Pancreas (tissue), 10 donors: Measurements from ENCODE around the gene CCNJL. TPM values are rescaled to one million over a fixed set of nuclear protein-coding genes. Genes with fewer than 3 reads are reported as not detected.

Experiments used
- ATAC-seq, 4 donors: fragments of 200-7000 bp; cut with Tn5 transposase; one replicate each; pipeline versions ENCODE4 v1.8.0 to v1.9.1; 2020; ENCODE audit warnings: mild to moderate bottlenecking in 4 of 4, moderate library complexity in 4 of 4
- DNase-seq, 6 donors: peaks; one replicate each; pipeline ENCODE4 v3.0.0-alpha.2; 2020
- FAIRE-seq: peaks from 2 replicates; lab custom pipeline; 2012; peaks lifted over from hg19 to GRCh38; lab: Jason Lieb, UNC
- H3K27ac ChIP-seq, 4 donors: fragments of 200-600 bp; sonication (generic); 1 replicate in 3 of 4; 2 replicates in 1 of 4; pipeline versions ENCODE4 v1.5.0 to v1.8.0; 2020
- H3K27me3 ChIP-seq, 4 donors: fragments of 200-600 bp; one replicate each; pipeline ENCODE4 v1.8.0; 2021
- H3K36me3 ChIP-seq, 3 donors: fragments of 200-600 bp; sonication (generic) in 1 of 3; one replicate each; pipeline versions ENCODE4 v1.5.0 to v1.8.0; 2020 to 2021
- H3K4me1 ChIP-seq, 3 donors: fragments of 200-600 bp; one replicate each; pipeline ENCODE4 v1.8.0; 2021
- H3K4me3 ChIP-seq, 4 donors: fragments of 200-600 bp; sonication (generic) in 2 of 4; one replicate each; pipeline versions ENCODE4 v1.5.0 to v1.8.0; 2020 to 2021
- H3K9me3 ChIP-seq, 4 donors: fragments of 200-600 bp; one replicate each; pipeline ENCODE4 v1.8.0; 2021
- WGBS, 2 donors: extraction: QIAGEN DNeasy Blood & Tissue Kit; methylation state at CpG; one replicate each; pipeline ENCODE4 v1.1.7; 2013; 5-methylcytosine and 5-hydroxymethylcytosine counted together
- intact Hi-C, 3 donors: fragments of 100-400 bp; cut with DNase I; formaldehyde crosslinking; loops; one replicate each; pipeline versions ENCODE4 v1.11.1 to v1.14.2; 2022
- polyA plus RNA-seq, 2 donors: library from polyadenylated mRNA; stranded (reverse); fragments of 200-250 nt; gene quantifications; one replicate each; pipeline ENCODE4 v1.2.3, GENCODE V29; 2013
- total RNA-seq, 6 donors: library from RNA; stranded (reverse); fragmentation: NEBNext Ultra II Directional in 4 of 6; extraction: Animal tissue kit (Norgen Biotek cat#: 25700) in 4 of 6; gene quantifications; one replicate each; pipeline versions ENCODE4 v1.2.1 to v1.2.4, GENCODE V29; 2021 to 2023
- TF ChIP-seq, protein P1 (sequence below), 4 donors: fragments of 200-600 bp; sonication (generic) in 3 of 4; IDR thresholded peaks; one replicate each; pipeline versions ENCODE4 v1.5.0 to v1.8.0; 2021; ENCODE audit warnings: antibody characterized with exemption in 4 of 4
- donor health status: healthy with polysubstance abuse.
- donor health status: DM: no; HTN: no; CAD: no; lungs with moderate emphysema.
- donor health status: DM: no; HTN: no; CAD: no.
- donor health status: control.
- donor health status: control.
- donor health status: Bipolar disorder and iron deficiency.
- donor health status: DM: yes; HTN: yes; CAD: no.
- donor health status: DM: no; HTN: no; CAD: no.
- donor health status: DM: no; HTN: no; CAD: no.
- donor health status: DM: yes; HTN: yes; CAD: no.

CCNJL gene
- total and polyA plus RNA-seq, 8 donors, result 0.06 to 0.58 (median 0.14) TPM

DNA sequence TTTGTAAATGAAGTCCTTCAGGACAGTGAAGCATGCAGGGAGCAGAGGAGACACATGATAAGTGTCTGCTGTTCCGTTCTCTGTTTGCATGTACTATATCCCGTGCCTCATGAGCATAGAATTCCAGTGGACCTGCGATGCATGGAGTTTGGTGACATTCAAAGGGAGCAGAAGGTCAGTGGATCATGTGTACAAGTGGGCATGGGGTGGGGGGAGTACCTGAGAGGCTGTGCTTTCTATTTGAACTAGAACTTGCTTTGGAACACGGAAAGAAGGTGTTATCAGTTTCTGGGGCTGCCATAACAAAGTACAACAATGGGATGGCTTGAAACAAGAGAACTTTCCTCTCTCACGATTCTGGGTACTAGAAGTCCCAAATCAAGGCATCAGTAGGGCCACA lies 5.1 kb upstream of the CCNJL start:
- TF ChIP-seq, protein P1, sequence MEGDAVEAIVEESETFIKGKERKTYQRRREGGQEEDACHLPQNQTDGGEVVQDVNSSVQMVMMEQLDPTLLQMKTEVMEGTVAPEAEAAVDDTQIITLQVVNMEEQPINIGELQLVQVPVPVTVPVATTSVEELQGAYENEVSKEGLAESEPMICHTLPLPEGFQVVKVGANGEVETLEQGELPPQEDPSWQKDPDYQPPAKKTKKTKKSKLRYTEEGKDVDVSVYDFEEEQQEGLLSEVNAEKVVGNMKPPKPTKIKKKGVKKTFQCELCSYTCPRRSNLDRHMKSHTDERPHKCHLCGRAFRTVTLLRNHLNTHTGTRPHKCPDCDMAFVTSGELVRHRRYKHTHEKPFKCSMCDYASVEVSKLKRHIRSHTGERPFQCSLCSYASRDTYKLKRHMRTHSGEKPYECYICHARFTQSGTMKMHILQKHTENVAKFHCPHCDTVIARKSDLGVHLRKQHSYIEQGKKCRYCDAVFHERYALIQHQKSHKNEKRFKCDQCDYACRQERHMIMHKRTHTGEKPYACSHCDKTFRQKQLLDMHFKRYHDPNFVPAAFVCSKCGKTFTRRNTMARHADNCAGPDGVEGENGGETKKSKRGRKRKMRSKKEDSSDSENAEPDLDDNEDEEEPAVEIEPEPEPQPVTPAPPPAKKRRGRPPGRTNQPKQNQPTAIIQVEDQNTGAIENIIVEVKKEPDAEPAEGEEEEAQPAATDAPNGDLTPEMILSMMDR (IDR thresholded peaks at IDR 0.05), result no peak
- H3K4me3 ChIP-seq, result no peak overlapping the region
- no peak for ATAC-seq
- FAIRE-seq, result no peak
- no peaks in the 10 kb centered on the region for H3K9me3 ChIP-seq
- 57 to 66% methylated on average over 5 of the region's 5 CpGs for WGBS, 2 donors
- peaks cover 0 to 10% (median 2%) of the 10 kb centered on the region in 4 donors for H3K27me3 ChIP-seq
- DNase-seq, result no peak
- peaks cover 0 to 3% (median 0%) of the 10 kb centered on the region in 3 donors for H3K4me1 ChIP-seq
- intact Hi-C loops, result no loop called here
- no peak overlapping the region for H3K27ac ChIP-seq
- H3K36me3 ChIP-seq, result no peaks in the 10 kb centered on the region

- FAIRE-seq, result no peak
- Histone ChIP-seq H3K9me3 (no peaks in the 10 kb centered on the region), H3K27ac (no peak overlapping the region), H3K4me3 (no peak overlapping the region), H3K4me1 (peaks cover 0 to 3% (median 0%) of the 10 kb centered on the region in 3 donors), H3K27me3 (peaks cover 0 to 17% (median 2%) of the 10 kb centered on the region in 4 donors), H3K36me3 (no peaks in the 10 kb centered on the region)
- no peak for DNase-seq
- intact Hi-C loops, result no loop called here
- TF ChIP-seq, protein P1 (IDR thresholded peaks at IDR 0.05), result no peak
- WGBS, 2 donors, result 10 to 22% methylated on average over 1 of the region's 1 CpG
- peak in 3 of 4 donors; percentile 61 to 83 (median 81) for ATAC-seq
These were observed 3.6 kb upstream of the CCNJL start for GRCh38 chr5:160315968-160316367.

GRCh38 chr5:160312960-160313727 lies 780 bp upstream of the CCNJL start:
- H3K4me1 ChIP-seq, result peaks cover 0 to 3% (median 0%) of the 10 kb centered on the region in 3 donors
- H3K27ac ChIP-seq, result no peak overlapping the region
- intact Hi-C loops, result no loop called here
- no peaks in the 10 kb centered on the region for H3K36me3 ChIP-seq
- WGBS, 2 donors, result 16 to 17% methylated on average over 8 of the region's 8 CpGs
- no peak for FAIRE-seq
- peaks cover 0 to 17% (median 2%) of the 10 kb centered on the region in 4 donors for H3K27me3 ChIP-seq
- no peak for DNase-seq
- peak overlapping the region in 3 of 4 donors; percentile 26 to 54 (median 39) for H3K4me3 ChIP-seq
- ATAC-seq, result no peak
- H3K9me3 ChIP-seq, result no peaks in the 10 kb centered on the region
- TF ChIP-seq, protein P1 (IDR thresholded peaks at IDR 0.05), result no peak

DNA sequence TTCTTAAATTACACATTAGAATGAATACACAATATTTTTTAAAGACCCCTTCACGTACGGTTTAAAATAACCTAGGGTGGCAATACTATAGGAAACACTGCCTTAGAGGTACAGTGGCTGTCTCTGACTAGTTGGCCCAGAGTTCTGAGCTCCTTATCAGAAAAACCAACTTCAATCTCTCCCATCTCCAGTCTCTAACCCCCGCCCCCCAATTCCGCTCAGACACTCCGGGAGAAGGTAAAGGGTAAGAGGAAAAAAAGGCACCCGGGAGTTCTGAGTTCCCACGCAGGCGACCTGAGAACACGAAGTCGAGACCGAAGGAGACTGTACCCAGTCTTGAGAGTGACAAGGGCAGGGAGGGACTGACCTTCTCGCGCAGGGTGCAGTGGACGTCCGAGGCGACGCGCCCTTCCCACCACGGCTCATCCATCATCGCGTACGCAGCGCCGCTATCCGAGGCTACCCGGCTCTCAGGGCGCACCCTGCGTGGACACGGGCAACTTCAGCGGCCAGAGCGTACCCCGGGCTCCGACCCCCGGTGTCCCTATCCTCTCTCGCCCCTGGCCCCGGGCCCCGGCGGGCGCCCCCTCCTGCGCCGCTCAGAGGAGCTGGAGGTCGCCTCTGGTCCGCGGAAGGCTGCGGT lies 752 bp downstream of the CCNJL start:
- peaks cover 0 to 3% (median 0%) of the 10 kb centered on the region in 3 donors for H3K4me1 ChIP-seq
- H3K4me3 ChIP-seq, result peak overlapping the region; percentile 23 to 54 (median 32)
- WGBS, 2 donors, result 6 to 7% methylated on average over 42 to 45 of the region's 45 CpGs
- TF ChIP-seq, protein P1 (IDR thresholded peaks at IDR 0.05), result no peak
- peaks cover 0 to 17% (median 2%) of the 10 kb centered on the region in 4 donors for H3K27me3 ChIP-seq
- H3K27ac ChIP-seq, result no peak overlapping the region
- FAIRE-seq (no peak), ATAC-seq (peak; percentile 33 to 48 (median 38)), DNase-seq (peak in 2 of 6 donors; percentile 60 to 61)
- no peaks in the 10 kb centered on the region for H3K36me3 ChIP-seq
- H3K9me3 ChIP-seq, result no peaks in the 10 kb centered on the region
- intact Hi-C loops, result no loop called here
